Prostate gland (tissue), 2 donors: ENCODE results near the gene DOCK3. TPM values are rescaled to one million over a fixed set of nuclear protein-coding genes. Genes with fewer than 3 reads are reported as not detected.

ENCODE experiments used
- DNase-seq: peaks from one replicate; pipeline ENCODE4 v3.0.0-alpha.2; 2019; ENCODE audit warnings: low spot score
- H3K27ac ChIP-seq, 2 donors: fragments of 200-600 bp; sonication (generic); 2 replicates each; pipeline ENCODE4 v1.5.1; 2017 to 2019
- H3K27me3 ChIP-seq: fragments of 200-600 bp; sonication (generic); replicated peaks from 2 replicates; pipeline ENCODE4 v1.5.1; 2019; ENCODE audit not compliant: insufficient read depth
- H3K36me3 ChIP-seq, 2 donors: fragments of 200-600 bp; sonication (generic); 1 replicate in 1 of 2; 2 replicates in 1 of 2; pipeline versions ENCODE4 v1.5.1 to v1.8.1; 2017 to 2019
- H3K4me1 ChIP-seq: fragments of 200-600 bp; sonication (generic); replicated peaks from 2 replicates; pipeline ENCODE4 v1.5.1; 2019
- H3K4me3 ChIP-seq, 2 donors: fragments of 200-600 bp; sonication (generic); 2 replicates each; pipeline ENCODE4 v1.5.1; 2017 to 2019
- H3K9me3 ChIP-seq: fragments of 200-600 bp; sonication (generic); 2 replicates; pipeline ENCODE4 v1.5.1; 2017
- CTCF ChIP-seq, 4 experiments: fragments of 200-600 bp in 2 of 4; fragments of 450-650 bp in 2 of 4; sonication (generic) in 2 of 4; IDR thresholded peaks; 1 replicate in 3 of 4; 2 replicates in 1 of 4; pipeline ENCODE4 v1.5.1; 2016 to 2019; ENCODE audit warnings: antibody characterized with exemption in 4 of 4, mild to moderate bottlenecking in 2 of 4, moderate library complexity in 2 of 4
- POLR2A ChIP-seq: fragments of 450-650 bp; IDR thresholded peaks from one replicate; pipeline ENCODE4 v1.6.1; 2016; ENCODE audit warnings: antibody characterized with exemption, mild to moderate bottlenecking
- POLR2AphosphoS5 ChIP-seq: sonication (generic); formaldehyde crosslinking; IDR thresholded peaks from one replicate; pipeline ENCODE4 v1.6.1; 2017; ENCODE audit warnings: antibody characterized with exemption
- whole genome bisulfite sequencing: methylation state at CpG from one replicate; pipeline ENCODE4 v1.1.5; 2018; 5-methylcytosine and 5-hydroxymethylcytosine counted together
- intact Hi-C: fragments of 100-400 bp; cut with DNase I; formaldehyde crosslinking; loops from one replicate; pipeline ENCODE4 v1.14.2; 2022
- total RNA-seq, 2 donors: library from RNA; depleted of rRNA; stranded (reverse); fragments of >200 nt; gene quantifications; one replicate each; pipeline ENCODE4 v1.1.0, GENCODE V29; 2016

Gene DOCK3
- total RNA-seq, 2 donors from 2014 or later: 0.36 to 6.3 TPM

DNA sequence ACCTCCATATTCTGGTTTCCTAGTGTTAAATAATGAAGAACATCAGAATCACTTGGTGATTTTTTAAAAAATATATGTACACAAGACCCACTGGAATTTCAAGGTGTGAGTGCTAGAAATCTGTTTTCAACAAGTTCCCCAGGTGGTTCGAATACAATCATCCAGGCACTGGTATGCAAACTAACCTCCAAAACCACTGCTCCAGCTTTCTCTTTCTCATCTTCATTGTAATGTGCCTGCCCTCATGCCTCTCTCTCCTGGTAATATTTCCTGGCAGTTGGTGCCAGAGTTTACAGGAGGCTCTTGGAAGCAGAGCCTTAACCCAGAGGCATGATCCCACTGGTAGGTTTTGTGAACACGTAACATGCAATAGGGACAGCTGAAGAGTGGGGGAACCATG is 547.2 kb downstream of the DOCK3 start:
- Histone ChIP-seq H3K4me1 (no peaks in the 10 kb centered on the region), H3K27me3 (no peaks in the 10 kb centered on the region), H3K27ac (no peak overlapping the region), H3K4me3 (no peak overlapping the region), H3K36me3 (no peaks in the 10 kb centered on the region), H3K9me3 (no peaks in the 10 kb centered on the region)
- no peak for TF ChIP-seq POLR2A
- TF ChIP-seq POLR2AphosphoS5: no peak
- TF ChIP-seq CTCF (IDR thresholded peaks at IDR 0.05): no peak
- no peak for DNase-seq
- intact Hi-C loops: no loop called here
- WGBS: 86% methylated on average over 2 of the region's 2 CpGs

DNA sequence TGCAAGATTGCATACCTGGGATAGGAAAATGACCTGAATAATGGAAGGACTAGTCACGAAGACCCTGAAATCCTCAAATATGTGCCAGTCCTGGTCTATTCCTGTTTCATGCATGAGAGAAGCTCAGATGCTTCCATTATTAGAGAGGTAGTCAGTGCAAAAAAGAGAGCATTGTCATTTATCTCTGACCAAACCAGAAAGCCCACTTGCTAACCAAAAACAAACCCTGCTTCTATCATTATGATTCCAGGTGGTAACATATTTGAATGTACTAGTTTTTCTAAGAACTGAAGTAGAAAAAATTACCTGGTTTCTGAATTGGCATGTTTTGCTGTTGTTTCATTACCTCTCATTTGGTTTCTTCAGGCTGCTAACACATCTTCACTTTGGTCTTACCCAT is 549.6 kb downstream of the DOCK3 start:
- WGBS: 83% methylated on average over 1 of the region's 1 CpG
- intact Hi-C loops: no loop called here
- Histone ChIP-seq H3K27me3 (no peaks in the 10 kb centered on the region), H3K4me1 (no peaks in the 10 kb centered on the region), H3K9me3 (no peaks in the 10 kb centered on the region), H3K27ac (no peak overlapping the region), H3K4me3 (no peak overlapping the region), H3K36me3 (no peaks in the 10 kb centered on the region)
- no peak for TF ChIP-seq POLR2AphosphoS5
- TF ChIP-seq POLR2A: no peak
- no peak for TF ChIP-seq CTCF (IDR thresholded peaks at IDR 0.05)
- no peak for DNase-seq

- intact Hi-C loops: no loop called here
- Histone ChIP-seq H3K4me3 (no peak overlapping the region), H3K9me3 (no peaks in the 10 kb centered on the region), H3K27ac (no peak overlapping the region), H3K27me3 (no peaks in the 10 kb centered on the region), H3K36me3 (no peaks in the 10 kb centered on the region), H3K4me1 (no peaks in the 10 kb centered on the region)
- DNase-seq: no peak
- TF ChIP-seq POLR2AphosphoS5 (no peak), POLR2A (no peak)
- WGBS: 86% methylated on average over 1 of the region's 1 CpG
Measured at GRCh38 chr3:51224843-51225242, 550.1 kb downstream of the DOCK3 start.

DNA sequence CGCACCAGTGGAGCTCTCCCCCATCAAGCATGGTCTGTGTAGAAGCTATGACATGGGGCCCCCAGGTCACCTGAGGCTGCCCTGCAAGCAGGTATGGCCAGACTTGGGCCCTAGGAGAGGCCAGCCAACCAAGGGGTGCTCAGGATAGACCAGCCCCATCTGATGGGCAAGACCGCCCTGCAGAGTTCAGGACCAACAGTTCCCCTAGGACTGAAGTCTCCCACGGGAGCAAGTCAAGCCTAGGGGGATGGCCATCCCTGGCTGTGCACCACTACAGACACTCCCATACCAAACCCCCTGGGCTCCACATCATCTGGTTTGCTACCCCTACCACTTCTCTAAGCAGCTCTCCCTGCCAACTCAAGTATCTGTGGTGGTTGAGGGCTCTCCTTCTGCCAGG is 568.2 kb downstream of the DOCK3 start:
- WGBS: 61% methylated on average over 3 of the region's 3 CpGs
- Histone ChIP-seq H3K4me1 (no peaks in the 10 kb centered on the region), H3K27ac (no peak overlapping the region), H3K27me3 (no peaks in the 10 kb centered on the region), H3K36me3 (no peaks in the 10 kb centered on the region), H3K9me3 (no peaks in the 10 kb centered on the region), H3K4me3 (no peak overlapping the region)
- DNase-seq: no peak
- TF ChIP-seq POLR2A: no peak
- no peak for TF ChIP-seq POLR2AphosphoS5
- no peak for TF ChIP-seq CTCF (IDR thresholded peaks at IDR 0.05)
- intact Hi-C loops: no loop called here

DNA sequence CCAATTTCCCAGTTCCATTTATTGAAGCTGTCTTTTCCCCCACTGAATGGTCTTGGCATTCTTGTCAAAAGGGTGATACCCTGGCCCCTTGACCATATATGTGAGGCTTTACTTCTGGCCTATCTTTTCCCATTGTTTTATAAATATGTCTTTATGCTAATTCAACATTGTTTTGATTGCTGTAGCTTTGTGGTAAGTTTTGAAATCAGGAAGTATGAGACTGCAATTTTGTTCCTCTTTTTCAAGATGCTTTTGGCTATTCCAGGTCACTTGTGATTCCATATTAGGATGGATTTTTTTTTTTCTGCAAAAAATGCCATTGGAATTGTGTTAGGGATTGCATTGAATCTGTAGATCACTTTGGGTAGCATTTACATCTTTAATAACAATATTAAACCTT is 569.2 kb downstream of the DOCK3 start:
- no peak for DNase-seq
- Histone ChIP-seq H3K9me3 (no peaks in the 10 kb centered on the region), H3K27me3 (no peaks in the 10 kb centered on the region), H3K4me3 (no peak overlapping the region), H3K27ac (no peak overlapping the region), H3K36me3 (no peaks in the 10 kb centered on the region), H3K4me1 (no peaks in the 10 kb centered on the region)
- intact Hi-C loops: no loop called here
- no peak for TF ChIP-seq POLR2AphosphoS5
- TF ChIP-seq POLR2A: no peak
- TF ChIP-seq CTCF (IDR thresholded peaks at IDR 0.05): no peak
